IMR-90 (cell line): Measurements from ENCODE around the gene STUB1. TPM values are rescaled to one million over a fixed set of nuclear protein-coding genes. Genes with fewer than 3 reads are reported as not detected.

Experiments used
- ATAC-seq: fragments of 200-7000 bp; cut with Tn5 transposase; 2 replicates; pipeline ENCODE4 v1.9.1; 2020; ENCODE audit warnings: low read depth, mild to moderate bottlenecking, moderate library complexity
- BruUV-seq: library from RNA; stranded (reverse); fragments of 400-500 nt; replicated peaks from 2 replicates; lab custom pipeline; 2021; lab: Mats Ljungman, UMichigan
- CTCF ChIA-PET: fragments of 300-600 bp; formaldehyde crosslinking; extraction: SDS; loops from one replicate; lab custom pipeline; 2021; ENCODE audit warnings: antibody characterized with exemption; lab: Yijun Ruan, JAX
- POLR2A ChIA-PET: fragments of 300-600 bp; sonication (Branson Sonifier 250); formaldehyde crosslinking; loops from one replicate; lab custom pipeline; 2022; ENCODE audit warnings: antibody characterized with exemption; ENCODE audit not compliant: unreplicated experiment; lab: Charles Lee
- DNase-seq: peaks from one replicate; pipeline ENCODE4 v3.0.0; 2013
- H2AFZ ChIP-seq: replicated peaks from 2 replicates; pipeline ENCODE3; 2013; ENCODE audit warnings: low read length, mild to moderate bottlenecking; ENCODE audit not compliant: poor library complexity
- H2AK5ac ChIP-seq: 2 replicates; pipeline ENCODE4 v1.6.1; 2013; ENCODE audit warnings: low read depth, low read length, inconsistent platforms
- H2AK9ac ChIP-seq: replicated peaks from 2 replicates; pipeline ENCODE3; 2013; ENCODE audit warnings: mild to moderate bottlenecking, low read depth, low read length, moderate library complexity; ENCODE audit not compliant: poor library complexity
- H2BK120ac ChIP-seq: 2 replicates; pipeline ENCODE4 v1.6.1; 2013; ENCODE audit warnings: low read depth, low read length, inconsistent platforms
- H2BK15ac ChIP-seq: 3 replicates; pipeline ENCODE4 v1.6.1; 2013; ENCODE audit warnings: low read depth, low read length, inconsistent platforms
- H2BK20ac ChIP-seq: 2 replicates; pipeline ENCODE4 v1.6.1; 2013; ENCODE audit warnings: low read depth, mild to moderate bottlenecking, inconsistent platforms, low read length, moderate library complexity
- H2BK5ac ChIP-seq: 2 replicates; pipeline ENCODE4 v1.6.1; 2013; ENCODE audit warnings: mild to moderate bottlenecking, low read depth, low read length, inconsistent platforms; ENCODE audit not compliant: poor library complexity, severe bottlenecking
- H3K14ac ChIP-seq: replicated peaks from 2 replicates; pipeline ENCODE4 v1.6.1; 2013; ENCODE audit warnings: low read depth, low read length, inconsistent platforms
- H3K18ac ChIP-seq: 2 replicates; pipeline ENCODE4 v1.6.1; 2013; ENCODE audit warnings: low read depth, low read length, control low read depth
- H3K23ac ChIP-seq: 2 replicates; pipeline ENCODE4 v1.6.1; 2013; ENCODE audit warnings: low read depth, low read length, inconsistent platforms
- H3K27ac ChIP-seq: 2 replicates; pipeline ENCODE4 v1.5.1; 2013; ENCODE audit warnings: mild to moderate bottlenecking, control low read depth, low read length; ENCODE audit not compliant: insufficient read depth
- H3K27me3 ChIP-seq: 2 replicates; pipeline ENCODE4 v1.6.1; 2013; ENCODE audit warnings: low read length; ENCODE audit not compliant: control insufficient read depth, insufficient read depth
- H3K36me3 ChIP-seq: 2 replicates; pipeline ENCODE4 v1.6.1; 2013; ENCODE audit warnings: low read length, mixed read lengths; ENCODE audit not compliant: control insufficient read depth, insufficient read depth
- H3K4ac ChIP-seq: 2 replicates; pipeline ENCODE4 v1.6.1; 2013; ENCODE audit warnings: low read depth, low read length, inconsistent platforms
- H3K4me1 ChIP-seq: 2 replicates; pipeline ENCODE4 v1.6.1; 2013; ENCODE audit warnings: low read length, mixed read lengths; ENCODE audit not compliant: control insufficient read depth, insufficient read depth
- H3K4me2 ChIP-seq: 2 replicates; pipeline ENCODE4 v1.6.1; 2013; ENCODE audit warnings: low read depth, mild to moderate bottlenecking, control low read depth, low read length, moderate library complexity
- H3K4me3 ChIP-seq: 2 replicates; pipeline ENCODE4 v1.5.1; 2013; ENCODE audit warnings: low read depth, mild to moderate bottlenecking, control low read depth, low read length, moderate library complexity; ENCODE audit not compliant: insufficient read depth
- H3K56ac ChIP-seq: 2 replicates; pipeline ENCODE4 v1.6.1; 2013; ENCODE audit warnings: low read length, inconsistent platforms; ENCODE audit not compliant: insufficient read depth; ENCODE audit errors: extremely low read depth
- H3K79me1 ChIP-seq, 2 experiments: 2 replicates each; pipeline ENCODE4 v1.6.1; 2013; ENCODE audit warnings: low read length in 2 of 2, inconsistent platforms in 1 of 2, low read depth in 1 of 2
- H3K9ac ChIP-seq: 2 replicates; pipeline ENCODE4 v1.6.1; 2013; ENCODE audit warnings: low read depth, low read length, control low read depth
- H3K9me1 ChIP-seq: 2 replicates; pipeline ENCODE4 v1.6.1; 2013; ENCODE audit warnings: low read length, inconsistent platforms; ENCODE audit not compliant: insufficient read depth
- H3K9me3 ChIP-seq: 2 replicates; pipeline ENCODE4 v1.6.1; 2013; ENCODE audit warnings: low read length; ENCODE audit not compliant: control insufficient read depth, insufficient read depth
- H4K20me1 ChIP-seq: 2 replicates; pipeline ENCODE4 v1.6.1; 2013; ENCODE audit warnings: low read length, inconsistent platforms; ENCODE audit not compliant: insufficient read depth
- H4K5ac ChIP-seq: 2 replicates; pipeline ENCODE4 v1.6.1; 2013; ENCODE audit warnings: mild to moderate bottlenecking, low read depth, low read length, control low read depth
- H4K8ac ChIP-seq, 2 experiments: 2 replicates each; pipeline ENCODE4 v1.6.1; 2013; ENCODE audit warnings: low read depth in 2 of 2, low read length in 2 of 2, control low read depth in 1 of 2, inconsistent platforms in 1 of 2
- H4K91ac ChIP-seq: 2 replicates; pipeline ENCODE4 v1.6.1; 2013; ENCODE audit warnings: low read depth, low read length, inconsistent platforms; ENCODE audit not compliant: insufficient read depth
- MXI1 ChIP-seq: IDR thresholded peaks from 2 replicates; pipeline ENCODE4 v1.6.1; 2012; ENCODE audit warnings: low read depth, mild to moderate bottlenecking, low read length, moderate library complexity, borderline replicate concordance
- POLR2A ChIP-seq: IDR thresholded peaks from 2 replicates; pipeline ENCODE4 v1.6.1; 2012; ENCODE audit warnings: mild to moderate bottlenecking, low read depth, low read length
- WGBS, 2 experiments: methylation state at CpG; one replicate each; pipeline versions ENCODE4 v1.1.5 to v1.1.7; 2013; ENCODE audit warnings: missing lambda C conversion rate in 2 of 2; ENCODE audit not compliant: insufficient read length in 1 of 2; ENCODE audit errors: extremely low coverage in 2 of 2; 5-methylcytosine and 5-hydroxymethylcytosine counted together
- dilution Hi-C: fragments of 300-500 bp; cut with HindIII; formaldehyde crosslinking; loops from one replicate; pipeline ENCODE4 v1.14.3; 2018; ENCODE audit warnings: low sequenced_read_pairs; ENCODE audit not compliant: unreplicated experiment
- in situ Hi-C: fragments of 300-500 bp; cut with MboI; formaldehyde crosslinking; loops from 3 replicates; pipeline ENCODE4 v1.14.3; 2019; ENCODE audit warnings: low sequenced_read_pairs, inconsistent platforms, mixed read lengths
- intact Hi-C: fragments of 100-400 bp; cut with micrococcal nuclease; formaldehyde crosslinking; loops from 2 replicates; pipeline ENCODE4 v1.10.0; 2022
- polyA plus RNA-seq, 3 experiments: library from polyadenylated mRNA; depleted of rRNA; stranded (reverse); fragments of >200 nt; gene quantifications; 2 replicates each; pipeline ENCODE4 v1.2.3, GENCODE V29; 2012; ENCODE audit warnings: low replicate concordance in 1 of 3
- total RNA-seq: library from RNA; depleted of rRNA; stranded (reverse); fragments of >200 nt; gene quantifications from 2 replicates; pipeline ENCODE4 v1.2.3, GENCODE V29; 2012
- TF ChIP-seq, protein P1 (sequence below): fragments of 150-350 bp; IDR thresholded peaks from 2 replicates; pipeline ENCODE4 v1.6.1; 2017; ENCODE audit warnings: mild to moderate bottlenecking, antibody characterized with exemption, low read length, low read depth

The STUB1 gene
- total and polyA plus RNA-seq, 2 of the 4 experiments (the other 2 are of a cell fraction), result 183 to 186 TPM

DNA sequence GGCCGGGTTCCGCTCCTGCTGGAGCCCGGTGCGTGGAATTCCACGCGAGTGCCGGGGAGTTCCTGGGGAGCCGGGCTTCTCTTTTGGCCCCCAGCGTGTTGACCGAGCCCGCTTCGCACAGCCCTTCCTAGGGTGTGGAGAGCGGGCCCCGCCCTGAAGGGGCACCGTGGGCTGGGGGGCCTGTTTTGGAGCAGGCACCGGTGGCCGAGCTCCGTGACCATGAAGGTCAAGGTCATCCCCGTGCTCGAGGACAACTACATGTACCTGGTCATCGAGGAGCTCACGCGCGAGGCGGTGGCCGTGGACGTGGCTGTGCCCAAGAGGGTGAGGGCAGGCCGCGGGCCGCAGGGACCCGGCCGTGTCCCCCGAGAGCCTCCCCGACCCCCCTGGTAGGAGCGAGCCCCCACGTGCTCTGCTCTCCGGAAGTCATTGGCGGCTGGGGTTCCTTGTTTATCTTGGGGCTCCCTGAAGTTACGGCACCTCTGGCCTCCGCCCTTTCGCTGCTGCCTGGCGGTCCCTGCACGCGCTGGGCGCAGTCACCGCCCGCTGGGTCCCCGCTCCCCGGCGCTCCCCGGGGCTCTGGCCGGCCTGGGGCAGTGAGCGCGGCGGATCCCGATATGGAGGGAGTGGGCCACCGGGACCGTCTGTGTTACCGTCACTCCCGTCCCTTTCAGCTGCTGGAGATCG is 47.2 kb downstream of the STUB1 start:
- Histone ChIP-seq H3K27me3 (no peaks in the 10 kb centered on the region), H3K9me1 (peaks cover 2% of the 10 kb centered on the region; the same call in 1 of the 2 replicates), H3K4ac (peak overlapping the region; percentile 98), H3K18ac (peak overlapping the region; percentile 50; the same call in 1 of the 2 replicates), H2AK9ac (peak overlapping the region; percentile 99), H2BK120ac (peak overlapping the region; percentile 60), H4K20me1 (peaks cover 4% of the 10 kb centered on the region), H3K36me3 (peaks cover 9% of the 10 kb centered on the region; the same call in 1 of the 2 replicates), H3K79me1 (peaks cover 0 to 5% of the 10 kb centered on the region in 2 experiments; a peak in 1 of 4 replicates), H3K56ac (no peak overlapping the region), H3K14ac (peak overlapping the region; percentile 99), H3K4me3 (peak overlapping the region; percentile 62), H2AFZ (peak overlapping the region; percentile 93), H2BK5ac (no peak overlapping the region), H2BK20ac (no peak overlapping the region), H2BK15ac (peak overlapping the region; percentile 80; the same call in 1 of the 3 replicates), H4K5ac (peak overlapping the region; percentile 62), H3K9ac (peak overlapping the region; percentile 90), H3K27ac (peak overlapping the region; percentile 76; the same call in 1 of the 2 replicates), H3K23ac (peak overlapping the region; percentile 99), H3K4me1 (peaks cover 6% of the 10 kb centered on the region), H4K91ac (peak overlapping the region; percentile 96), H3K4me2 (peak overlapping the region; percentile 98), H3K9me3 (no peaks in the 10 kb centered on the region), H2AK5ac (peak overlapping the region; percentile 100), H4K8ac (peak overlapping the region; percentile 96 to 100)
- no TSS peak for BruUV-seq
- intact Hi-C loops, result loop anchor here (5.0 kb wide), 1 partner anchor 60 kb away; the partner anchor contains the start of genes CHTF18 and RPUSD1
- 0% methylated on average over 35 of the region's 61 CpGs; no CpG with 5 or more reads in 1 of the 2 experiments for WGBS, 2 experiments
- TF ChIP-seq POLR2A (peak; percentile 20; the same call in 1 of the 2 replicates), MXI1 (no peak)
- TF ChIP-seq, protein P1, sequence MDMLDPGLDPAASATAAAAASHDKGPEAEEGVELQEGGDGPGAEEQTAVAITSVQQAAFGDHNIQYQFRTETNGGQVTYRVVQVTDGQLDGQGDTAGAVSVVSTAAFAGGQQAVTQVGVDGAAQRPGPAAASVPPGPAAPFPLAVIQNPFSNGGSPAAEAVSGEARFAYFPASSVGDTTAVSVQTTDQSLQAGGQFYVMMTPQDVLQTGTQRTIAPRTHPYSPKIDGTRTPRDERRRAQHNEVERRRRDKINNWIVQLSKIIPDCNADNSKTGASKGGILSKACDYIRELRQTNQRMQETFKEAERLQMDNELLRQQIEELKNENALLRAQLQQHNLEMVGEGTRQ, result peak; percentile 16; the same call in 1 of the 2 replicates
- ATAC-seq (peak; percentile 4), DNase-seq (no peak)
- ChIA-PET POLR2A (no interaction called here), CTCF (no interaction called here)
- in situ Hi-C loops, result no loop called here
- dilution Hi-C loops, result no loop called here
